Right ventricle myocardium superior (tissue), 1 donor: ENCODE measurements around the gene TARP.
A peak's percentile ranks its signal among the peaks of the same experiment; 100 is the strongest.
"Not testable (repeated sequence)": the region's sequence is repeated elsewhere in the genome, so short reads cannot be mapped to it uniquely, and the experiment has no call there.

Experiments used
- ATAC-seq: fragments of 200-7000 bp; cut with Tn5 transposase; one replicate; pipeline ENCODE4 v1.9.1; 2020; ENCODE audit warnings: mild to moderate bottlenecking; ENCODE audit not compliant: poor library complexity
- DNase-seq: peaks from one replicate; pipeline ENCODE4 v3.0.0-alpha.2; 2020
- intact Hi-C: fragments of 100-400 bp; cut with DNase I; formaldehyde crosslinking; loops from one replicate; pipeline ENCODE4 v1.11.2; 2022
- donor health status: DM: no; HTN: yes; CAD: no; lungs with severe emphysema.

The TARP gene

DNA sequence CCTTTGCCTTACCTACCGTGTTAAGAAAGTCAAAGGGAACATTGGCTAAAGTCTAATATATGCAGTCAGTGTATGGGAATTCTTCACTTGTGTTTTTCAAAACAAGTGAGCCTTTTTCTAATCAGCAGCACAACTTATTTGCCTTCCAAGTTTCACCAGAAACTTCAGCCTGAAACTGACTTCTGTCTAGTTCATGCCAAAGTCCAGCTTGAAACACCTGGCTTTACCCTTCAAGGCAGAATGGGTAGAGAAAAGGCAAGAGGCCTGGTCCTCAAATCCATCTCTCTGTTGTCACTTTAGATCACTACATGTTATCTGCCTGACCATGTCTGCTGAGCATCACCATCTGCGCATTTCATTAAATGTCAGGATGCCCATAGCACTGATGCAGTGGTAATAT lies 3.0 kb downstream of the TARP start:
- ATAC-seq, intact Hi-C loops, DNase-seq: not testable (repeated sequence)

DNA sequence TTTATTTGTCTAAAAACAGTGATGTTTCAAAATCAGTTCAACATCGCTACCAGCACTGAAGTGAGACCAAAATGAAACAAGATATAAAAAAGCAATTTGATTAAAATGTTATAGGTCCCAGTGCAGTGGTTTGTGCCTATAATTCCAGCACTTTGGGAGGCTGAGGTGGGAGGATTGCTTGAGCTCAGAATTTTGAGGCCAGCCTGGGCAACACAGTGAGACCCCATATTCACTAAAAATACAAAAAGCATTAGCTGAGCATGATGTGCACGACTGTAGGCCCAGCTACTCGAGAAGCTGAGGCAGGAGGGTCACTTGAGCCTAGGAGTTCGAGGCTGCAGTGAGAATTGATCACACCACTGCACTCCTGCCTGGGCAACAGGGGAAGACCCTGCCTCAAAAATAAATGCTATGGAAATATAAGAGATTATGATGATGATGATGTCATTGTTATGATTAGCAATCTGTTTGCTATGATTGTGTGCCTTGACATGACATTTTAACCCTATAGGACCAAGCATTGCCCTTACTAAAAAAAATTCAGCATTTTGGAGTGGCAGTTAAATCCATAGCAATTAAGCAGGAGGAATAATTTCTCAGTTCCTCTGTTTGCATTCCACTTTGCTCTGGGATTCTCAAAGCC lies 3.6 kb downstream of the TARP start:
- intact Hi-C loops, DNase-seq, ATAC-seq: not testable (repeated sequence)

DNA sequence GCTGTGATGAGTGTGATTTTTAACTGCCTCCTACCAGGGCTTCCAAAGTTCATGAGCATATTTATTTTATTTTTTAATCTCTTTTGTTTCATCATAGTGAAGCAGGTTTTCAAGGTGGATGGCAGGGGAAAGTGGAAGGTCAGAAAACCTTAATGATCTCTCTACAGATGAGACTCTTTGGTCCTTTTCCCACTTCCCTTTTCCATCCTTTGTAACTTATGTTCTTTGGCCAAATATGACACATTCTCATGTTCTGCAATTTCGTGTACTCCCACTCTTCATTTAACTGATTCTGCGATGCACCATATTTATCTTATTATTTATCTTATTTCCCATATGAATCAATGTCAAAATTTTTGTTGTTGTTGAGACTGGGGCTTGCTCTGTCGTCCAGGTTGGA lies 7.5 kb downstream of the TARP start:
- intact Hi-C loops, result not testable (repeated sequence)

DNA sequence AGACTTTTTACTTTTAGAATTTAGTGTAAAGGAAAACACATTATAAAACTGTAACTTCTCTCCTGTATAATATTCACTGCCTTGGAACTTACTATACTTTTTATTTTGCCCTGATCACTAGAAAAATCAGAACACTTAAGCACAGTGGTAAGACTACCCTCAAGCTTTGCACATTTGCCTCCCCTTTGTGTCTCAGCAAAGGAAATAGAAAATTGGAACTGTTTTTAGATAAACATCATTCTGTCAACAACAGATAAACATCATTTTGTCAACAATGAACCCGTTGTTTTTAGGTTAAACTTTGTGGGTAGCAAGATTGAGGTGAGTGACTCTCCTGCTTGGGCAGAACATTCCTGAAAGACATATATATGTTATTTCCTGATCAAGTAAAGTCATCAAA lies 8.8 kb downstream of the TARP start:
- DNase-seq, ATAC-seq, intact Hi-C loops: not testable (repeated sequence)

More for the DNA sequence above, 7.5 kb downstream of the TARP start:
- not testable (repeated sequence) for DNase-seq, ATAC-seq

DNA sequence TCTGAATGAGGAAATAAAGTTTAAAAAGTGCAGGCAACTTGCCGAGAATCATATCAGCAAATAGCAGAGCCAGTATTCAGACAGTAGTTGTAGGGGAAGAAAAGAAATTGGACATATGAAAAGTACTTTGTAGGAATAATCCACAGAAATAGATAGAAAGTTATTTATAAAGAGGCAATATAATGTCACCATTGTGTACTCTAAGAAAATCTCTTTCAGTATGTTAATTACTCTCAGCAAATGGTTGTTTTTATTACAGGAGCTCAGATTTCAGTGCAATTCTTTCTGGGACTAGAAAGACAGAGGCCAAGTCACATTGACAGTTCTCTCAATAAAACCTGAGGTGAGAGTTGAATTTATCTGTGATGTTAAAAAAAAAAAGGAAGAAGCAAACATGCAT lies 10.2 kb downstream of the TARP start:
- ATAC-seq, intact Hi-C loops, DNase-seq: not testable (repeated sequence)

DNA sequence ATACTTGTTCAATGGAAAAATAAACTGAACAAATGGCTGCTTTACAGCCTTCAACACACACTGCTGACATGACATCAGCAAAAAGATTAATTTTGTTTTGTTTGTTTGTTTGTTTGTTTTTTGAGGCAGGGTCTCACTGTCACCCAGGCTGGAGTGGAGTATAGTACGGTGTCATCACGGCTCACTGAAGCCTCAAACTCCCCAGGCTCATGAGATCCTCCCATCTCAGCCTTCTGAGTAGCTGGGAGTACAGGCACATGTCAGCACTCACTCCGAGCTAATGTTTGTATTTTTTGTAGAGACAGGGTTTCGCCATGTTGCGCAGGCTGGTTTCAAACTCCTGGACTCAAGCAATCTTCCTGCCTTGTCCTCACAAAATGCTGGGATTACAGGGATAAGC lies 10.9 kb downstream of the TARP start:
- intact Hi-C loops, result no loop called here
- ATAC-seq (no peak), DNase-seq (no peak)

DNA sequence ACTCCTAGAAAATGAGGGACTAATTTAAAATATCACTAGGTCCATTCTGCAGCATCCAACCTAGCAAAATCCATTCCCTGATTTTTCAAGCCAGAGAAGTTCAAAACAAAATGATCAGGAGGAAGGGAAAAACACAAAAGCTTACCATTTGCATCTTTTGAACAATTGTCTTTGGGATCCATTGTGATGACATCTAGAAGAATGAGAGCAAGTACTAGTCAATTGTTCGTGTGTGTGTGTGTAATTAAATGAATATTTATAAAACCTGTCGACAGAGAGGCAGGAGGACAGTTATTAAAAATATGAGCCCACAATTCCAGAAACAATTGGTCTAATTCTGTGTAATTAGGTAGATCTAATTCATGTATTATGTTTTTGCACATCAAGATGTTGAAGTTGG lies 11.4 kb downstream of the TARP start:
- ATAC-seq, intact Hi-C loops, DNase-seq: not testable (repeated sequence)

DNA sequence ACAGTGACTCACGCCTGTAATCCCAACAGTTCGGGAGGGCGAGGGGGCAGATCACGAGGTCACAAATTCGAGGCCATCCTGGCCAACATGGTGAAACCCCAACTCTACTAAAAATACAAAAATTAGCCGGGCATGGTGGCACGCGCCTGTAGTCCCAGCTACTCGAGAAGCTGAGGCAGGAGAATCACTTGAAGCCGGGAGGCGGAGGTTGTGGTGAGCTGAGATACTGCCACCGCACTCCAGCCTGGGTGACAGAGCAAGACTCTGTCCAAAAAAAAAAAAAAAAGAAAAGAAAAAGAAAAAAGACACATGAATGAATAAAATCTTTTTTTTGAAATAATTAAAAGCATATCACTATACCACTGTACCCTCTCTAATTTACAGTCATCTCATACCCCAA lies 11.8 kb downstream of the TARP start:
- intact Hi-C loops, ATAC-seq, DNase-seq: not testable (repeated sequence)

DNA sequence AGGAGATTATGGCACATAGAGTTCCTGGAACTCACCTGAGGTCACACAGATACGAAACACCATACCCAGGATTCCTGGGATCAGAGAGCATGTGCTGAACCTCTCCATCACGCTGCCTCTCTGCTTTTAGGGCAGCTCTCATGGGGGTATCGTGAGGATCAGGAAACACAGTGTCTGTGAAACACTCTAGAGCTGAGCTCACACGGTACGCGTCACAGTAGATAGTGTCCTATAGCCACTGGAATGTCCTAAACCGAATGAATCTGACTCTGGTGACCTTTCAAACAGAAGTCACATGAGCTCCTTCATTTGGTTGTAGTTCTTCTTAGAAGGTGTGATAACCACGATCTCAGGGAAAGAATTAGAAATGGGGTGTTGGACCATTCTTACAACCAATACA lies 14.3 kb downstream of the TARP start:
- DNase-seq, intact Hi-C loops, ATAC-seq: not testable (repeated sequence)

DNA sequence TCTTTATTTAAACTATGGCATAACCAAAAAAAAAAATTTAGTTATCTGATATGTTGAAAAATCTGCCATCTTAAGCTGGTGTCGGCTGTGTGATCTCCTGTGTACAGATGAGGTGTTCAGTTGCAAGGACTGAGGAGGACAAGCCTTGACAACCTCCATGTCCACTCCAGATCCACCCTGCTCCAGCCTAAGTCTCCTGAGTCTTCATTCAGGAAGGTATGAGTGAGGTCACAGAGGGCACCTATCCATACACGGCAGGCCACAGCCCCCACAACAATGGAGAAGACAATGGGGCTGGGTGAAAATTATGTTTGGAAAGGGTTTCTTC lies 16.1 kb downstream of the TARP start:
- intact Hi-C loops, result no loop called here
- no peak for ATAC-seq
- DNase-seq, result no peak

DNA sequence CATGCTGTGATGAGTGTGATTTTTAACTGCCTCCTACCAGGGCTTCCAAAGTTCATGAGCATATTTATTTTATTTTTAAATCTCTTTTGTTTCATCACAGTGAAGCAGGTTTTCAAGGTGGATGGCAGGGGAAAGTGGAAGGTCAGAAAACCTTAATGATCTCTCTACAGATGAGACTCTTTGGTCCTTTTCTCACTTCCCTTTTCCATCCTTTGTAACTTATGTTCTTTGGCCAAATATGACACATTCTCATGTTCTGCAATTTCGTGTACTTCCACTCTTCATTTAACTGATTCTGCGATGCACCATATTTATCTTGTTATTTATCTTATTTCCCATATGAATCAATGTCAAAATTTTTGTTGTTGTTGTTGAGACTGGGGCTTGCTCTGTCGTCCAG lies 23.6 kb downstream of the TARP start:
- ATAC-seq, DNase-seq, intact Hi-C loops: not testable (repeated sequence)

DNA sequence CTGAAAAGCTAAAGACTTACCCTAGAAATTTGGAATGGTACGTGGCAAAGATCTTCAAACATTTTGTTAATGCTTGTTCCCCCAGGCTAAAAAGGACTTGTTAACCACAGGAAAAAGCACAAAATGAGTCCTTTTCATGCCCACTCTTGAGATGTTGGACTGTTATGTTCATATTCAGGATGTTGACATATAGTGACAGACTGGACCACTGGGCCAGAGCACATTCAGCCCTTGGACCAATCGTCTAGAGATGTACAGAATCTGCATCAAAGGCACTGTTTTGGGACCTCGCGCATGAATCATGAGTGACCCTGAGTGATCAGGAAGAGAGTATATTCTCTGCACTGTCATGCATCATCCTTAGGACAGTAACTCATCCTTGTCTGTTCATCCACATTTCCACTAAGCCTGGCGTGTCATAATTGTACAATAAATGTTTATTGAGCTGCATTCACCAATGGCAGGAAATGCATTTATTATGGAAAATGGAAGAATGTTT lies 25.3 kb downstream of the TARP start:
- intact Hi-C loops, result no loop called here
- DNase-seq, result no peak
- no peak for ATAC-seq

DNA sequence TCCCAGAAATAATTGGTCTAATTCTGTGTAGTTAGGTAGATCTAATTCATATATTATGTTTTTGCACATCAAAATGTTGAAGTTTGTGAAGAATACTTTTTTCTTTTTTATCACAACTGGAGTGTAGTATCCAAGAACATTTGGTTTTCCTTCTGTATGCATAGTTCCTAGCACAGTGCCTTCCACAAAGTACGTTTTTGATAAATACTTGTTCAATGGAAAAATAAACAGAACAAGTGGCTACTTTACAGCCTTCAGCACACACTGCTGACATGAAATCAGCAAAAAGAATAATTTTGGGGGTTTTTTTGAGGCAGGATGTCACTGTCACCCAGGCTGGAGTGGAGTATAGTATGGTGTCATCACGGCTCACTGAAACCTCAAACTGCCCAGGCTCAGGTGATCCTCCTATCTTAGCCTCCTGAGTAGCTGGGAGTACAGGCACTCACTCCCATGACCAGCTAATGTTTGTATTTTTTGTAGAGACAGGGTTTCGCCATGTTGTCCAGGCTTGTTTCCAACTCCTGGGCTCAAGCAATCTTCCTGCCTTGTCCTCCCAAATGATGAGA lies 27.9 kb downstream of the TARP start:
- DNase-seq (no peak), ATAC-seq (no peak)
- intact Hi-C loops, result no loop called here

DNA sequence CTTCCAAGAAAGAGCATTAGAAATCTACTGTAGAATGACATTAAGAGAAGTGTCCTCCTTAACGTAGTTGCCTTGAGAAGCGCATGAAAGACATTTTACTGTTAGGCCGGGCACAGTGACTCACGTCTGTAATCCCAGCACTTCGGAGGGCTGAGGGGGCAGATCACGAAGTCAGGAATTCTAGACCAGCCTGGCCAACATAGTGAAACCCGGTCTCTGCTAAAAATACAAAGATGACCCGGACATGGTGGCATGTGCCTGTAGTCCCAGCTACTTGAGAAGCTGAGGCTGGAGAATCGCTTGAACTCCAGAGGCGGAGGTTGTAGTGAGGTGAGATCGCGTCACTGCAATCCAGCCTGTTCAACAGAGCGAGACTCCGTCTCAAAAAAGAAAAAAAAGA lies 28.9 kb downstream of the TARP start:
- ATAC-seq (no peak), DNase-seq (no peak)
- intact Hi-C loops, result no loop called here

DNA sequence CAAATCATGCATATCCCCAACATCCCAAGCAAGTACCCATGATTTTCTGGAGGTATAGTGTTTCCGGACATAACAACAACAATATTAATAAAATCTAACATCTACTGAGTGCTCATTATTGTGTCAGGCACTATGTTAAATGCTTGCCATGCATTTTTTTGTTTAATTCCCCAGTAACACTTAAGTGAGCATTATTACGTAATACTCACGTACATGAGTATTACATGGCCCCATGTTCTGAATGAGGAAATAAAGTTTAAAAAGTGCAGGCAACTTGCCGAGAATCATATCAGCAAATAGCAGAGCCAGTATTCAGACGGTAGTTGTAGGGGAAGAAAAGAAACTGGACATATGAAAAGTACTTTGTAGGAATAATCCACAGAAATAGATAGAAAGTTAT lies 30.1 kb downstream of the TARP start:
- DNase-seq, intact Hi-C loops: not testable (repeated sequence)
- peak; percentile 45 for ATAC-seq

DNA sequence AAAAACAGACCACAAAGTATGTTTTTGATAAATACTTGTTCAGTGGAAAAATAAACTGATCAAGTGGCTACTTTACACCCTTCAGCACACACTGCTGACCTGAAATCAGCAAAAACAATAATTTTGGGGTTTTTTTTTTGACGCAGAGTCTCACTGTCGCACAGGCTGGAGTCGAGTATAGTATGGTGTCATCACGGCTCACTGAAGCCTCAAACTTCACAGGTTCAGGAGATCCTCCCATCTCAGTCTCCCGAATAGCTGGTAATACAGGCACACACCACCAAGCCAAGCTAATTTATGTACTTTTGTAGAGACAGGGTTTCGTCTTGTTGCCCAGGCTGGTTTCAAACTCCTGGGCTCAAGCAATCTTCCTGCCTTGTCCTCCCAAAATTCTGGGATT lies 30.6 kb downstream of the TARP start:
- ATAC-seq, result no peak
- no peak for DNase-seq
- intact Hi-C loops, result no loop called here

DNA sequence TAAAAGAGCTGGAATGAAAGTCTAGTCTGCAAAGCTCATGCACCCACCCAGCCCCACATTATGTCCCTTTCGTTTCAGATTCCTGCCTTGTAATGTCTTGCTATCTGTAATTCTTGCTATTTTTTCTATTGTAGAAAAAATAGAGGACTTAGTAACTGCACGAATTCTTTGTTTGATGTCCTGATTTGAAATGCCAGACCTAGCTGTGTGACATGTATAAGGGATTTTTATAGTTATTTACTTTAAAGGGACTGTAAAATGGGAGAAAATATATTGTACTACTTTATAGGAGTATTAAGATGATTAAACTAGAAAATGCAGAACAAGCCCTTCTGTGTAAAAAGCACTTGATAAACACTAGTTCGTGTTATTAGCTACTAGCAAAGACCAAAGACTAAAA lies 32.4 kb downstream of the TARP start:
- intact Hi-C loops, result no loop called here
- ATAC-seq (no peak), DNase-seq (no peak)

DNA sequence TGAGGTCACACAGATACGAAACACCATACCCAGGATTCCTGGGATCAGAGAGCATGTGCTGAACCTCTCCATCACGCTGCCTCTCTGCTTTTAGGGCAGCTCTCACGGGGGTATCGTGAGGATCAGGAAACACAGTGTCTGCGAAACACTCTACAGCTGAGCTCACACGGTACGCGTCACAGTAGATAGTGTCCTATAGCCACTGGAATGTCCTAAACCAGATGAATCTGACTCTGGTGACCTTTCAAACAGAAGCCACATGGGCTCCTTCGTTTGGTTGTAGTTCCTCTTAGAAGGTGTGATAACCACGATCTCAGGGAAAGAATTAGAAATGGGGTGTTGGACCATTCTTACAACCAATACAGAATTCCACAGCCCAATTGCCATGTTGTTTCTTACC lies 34.3 kb downstream of the TARP start:
- ATAC-seq, intact Hi-C loops, DNase-seq: not testable (repeated sequence)

DNA sequence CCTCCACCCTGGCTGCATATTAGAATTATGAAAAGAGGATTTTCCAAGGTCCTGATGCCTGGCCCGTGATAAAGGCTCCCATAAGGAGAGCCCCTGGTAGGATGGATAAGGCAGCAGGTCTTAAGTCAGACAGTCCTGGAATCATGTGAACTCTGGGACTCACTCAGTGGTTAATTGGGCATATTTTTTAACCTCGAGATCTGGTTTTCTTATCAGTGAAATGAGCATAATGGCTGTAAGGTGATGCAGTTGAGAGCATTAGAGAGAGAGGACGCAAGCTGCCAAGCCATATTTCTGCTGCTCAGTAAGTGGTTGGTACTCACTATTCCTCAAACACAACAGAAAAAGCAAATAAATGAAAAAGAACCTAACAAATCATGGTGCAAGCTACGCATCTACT lies 37.8 kb downstream of the TARP start:
- ATAC-seq, result no peak
- no peak for DNase-seq
- intact Hi-C loops, result no loop called here

DNA sequence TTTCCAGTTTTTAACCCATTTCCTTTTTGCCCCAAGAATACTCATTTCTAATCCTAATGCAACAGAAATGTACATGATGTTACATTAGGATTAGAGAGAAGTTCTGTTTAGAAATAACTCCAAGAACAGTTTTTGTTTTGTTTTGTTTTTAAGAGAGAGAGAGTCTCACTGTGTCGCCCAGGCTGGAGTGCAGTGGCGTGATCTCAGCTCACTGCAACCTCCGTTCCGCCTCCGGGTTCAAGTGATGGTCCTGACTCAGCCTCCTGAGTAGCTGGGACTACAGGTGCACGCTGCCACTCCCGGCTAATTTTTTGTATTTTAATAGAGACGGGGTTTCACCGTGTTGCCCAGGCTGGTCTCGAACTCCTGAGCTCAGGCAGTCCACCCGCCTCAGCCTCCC lies 38.7 kb downstream of the TARP start:
- DNase-seq, intact Hi-C loops, ATAC-seq: not testable (repeated sequence)
